HG02852 (cell line): ENCODE data around the gene CHMP4B.

Source experiments
- ATAC-seq: cut with Tn5 transposase; IDR thresholded peaks from one replicate; pipeline ENCODE4 v1.9.1; 2021; ENCODE audit warnings: mild to moderate bottlenecking, moderate library complexity; ENCODE audit not compliant: unreplicated experiment

The CHMP4B gene

GRCh38 chr20:33890557-33890956 is 79.4 kb downstream of the CHMP4B start:
- no peak for ATAC-seq

GRCh38 chr20:33893314-33893713 is 82.2 kb downstream of the CHMP4B start:
- ATAC-seq: no peak

- ATAC-seq: no peak
Measured at GRCh38 chr20:33894798-33895197, 83.7 kb downstream of the CHMP4B start.

- ATAC-seq: no peak
Measured at GRCh38 chr20:33896509-33896908, 85.4 kb downstream of the CHMP4B start.

- no peak for ATAC-seq
Measured at GRCh38 chr20:33897313-33897912, 86.3 kb downstream of the CHMP4B start.

- ATAC-seq: no peak
Measured at GRCh38 chr20:33899106-33899505, 88.0 kb downstream of the CHMP4B start.

- ATAC-seq: no peak
Measured at GRCh38 chr20:33900521-33901131, 89.5 kb downstream of the CHMP4B start.

- no peak for ATAC-seq
Measured at GRCh38 chr20:33901132-33901523, 90.0 kb downstream of the CHMP4B start.

- no peak for ATAC-seq
Measured at GRCh38 chr20:33902011-33902410, 90.9 kb downstream of the CHMP4B start.
